Uterus (tissue), 4 donors: ENCODE data around the gene NTNG1. TPM values are rescaled to one million over a fixed set of nuclear protein-coding genes. Genes with fewer than 3 reads are reported as not detected.

Experiments used
- DNase-seq, 2 donors: peaks; one replicate each; pipeline ENCODE4 v3.0.0-alpha.2; 2019 to 2020
- H3K27ac ChIP-seq, 2 donors: fragments of 200-600 bp; sonication (generic); 1 replicate in 1 of 2; 2 replicates in 1 of 2; pipeline ENCODE4 v1.5.1; 2016 to 2018
- H3K27me3 ChIP-seq, 2 donors: fragments of 200-600 bp; sonication (generic); one replicate each; pipeline ENCODE4 v1.5.1; 2018 to 2019; ENCODE audit warnings: control low read depth in 1 of 2
- H3K36me3 ChIP-seq, 2 donors: fragments of 200-600 bp; sonication (generic); one replicate each; pipeline ENCODE4 v1.5.1; 2019; ENCODE audit warnings: control low read depth in 1 of 2
- H3K4me1 ChIP-seq, 2 donors: fragments of 200-600 bp; sonication (generic); one replicate each; pipeline ENCODE4 v1.5.1; 2018 to 2019; ENCODE audit warnings: control low read depth in 1 of 2
- H3K4me3 ChIP-seq, 2 donors: fragments of 200-600 bp; sonication (generic); 1 replicate in 1 of 2; 2 replicates in 1 of 2; pipeline ENCODE4 v1.5.1; 2018 to 2019; ENCODE audit warnings: mild to moderate bottlenecking in 1 of 2
- H3K9me3 ChIP-seq, 2 donors: fragments of 200-600 bp; sonication (generic); one replicate each; pipeline ENCODE4 v1.5.1; 2019; ENCODE audit warnings: control low read depth in 1 of 2
- POLR2A ChIP-seq, 2 donors: fragments of 450-650 bp; IDR thresholded peaks; one replicate each; pipeline ENCODE4 v1.6.1; 2016; ENCODE audit warnings: antibody characterized with exemption in 2 of 2, mild to moderate bottlenecking in 1 of 2, moderate library complexity in 1 of 2
- intact Hi-C: fragments of 100-400 bp; cut with DNase I; formaldehyde crosslinking; loops from one replicate; pipeline ENCODE4 v1.15.1; 2023; ENCODE audit warnings: low total_unique reads
- total RNA-seq, 4 donors: library from RNA; depleted of rRNA in 3 of 4; stranded (reverse); fragments of >200 nt in 3 of 4; gene quantifications; one replicate each; pipeline versions ENCODE4 v1.1.0 to v1.2.4, GENCODE V29; 2014 to 2023
- TF ChIP-seq, protein P1 (sequence below), 4 experiments: fragments of 200-600 bp in 2 of 4; fragments of 450-650 bp in 2 of 4; sonication (generic) in 2 of 4; IDR thresholded peaks; one replicate each; pipeline ENCODE4 v1.5.1; 2016 to 2019; ENCODE audit warnings: antibody characterized with exemption in 4 of 4, mild to moderate bottlenecking in 2 of 4, moderate library complexity in 1 of 4
- donor health status: DM: yes; HTN: yes; CAD: no.

NTNG1 gene
- total RNA-seq, 4 donors from 2014 or later: 1.2 to 11.9 TPM; not detected in 2

DNA sequence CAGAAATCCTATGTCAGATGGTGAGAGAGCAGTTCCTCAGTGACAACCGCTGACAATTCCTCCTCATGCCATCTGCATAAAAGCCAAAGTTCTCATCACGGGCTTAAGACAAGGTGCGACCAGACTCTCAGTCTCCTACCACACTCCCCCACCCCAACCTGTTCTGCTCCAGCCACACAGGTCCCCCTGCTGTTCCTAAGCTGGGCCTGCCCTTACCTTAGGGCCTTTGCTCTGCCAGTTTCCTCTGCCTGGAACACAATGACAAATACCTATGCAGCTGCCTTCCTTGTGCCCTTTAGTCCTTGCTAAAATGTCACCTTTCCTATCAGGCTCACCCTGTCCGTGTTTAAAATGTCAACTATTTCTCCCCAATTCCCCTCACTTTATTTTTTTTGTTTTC is 382.2 kb downstream of the NTNG1 start:
- intact Hi-C loops: no loop called here
- H3K27me3 ChIP-seq: no peaks in the 10 kb centered on the region
- no peaks in the 10 kb centered on the region for H3K36me3 ChIP-seq
- no peaks in the 10 kb centered on the region for H3K4me1 ChIP-seq
- H3K4me3 ChIP-seq: no peak overlapping the region
- H3K27ac ChIP-seq: no peak overlapping the region
- TF ChIP-seq POLR2A (IDR thresholded peaks at IDR 0.05): no peak
- TF ChIP-seq, protein P1, sequence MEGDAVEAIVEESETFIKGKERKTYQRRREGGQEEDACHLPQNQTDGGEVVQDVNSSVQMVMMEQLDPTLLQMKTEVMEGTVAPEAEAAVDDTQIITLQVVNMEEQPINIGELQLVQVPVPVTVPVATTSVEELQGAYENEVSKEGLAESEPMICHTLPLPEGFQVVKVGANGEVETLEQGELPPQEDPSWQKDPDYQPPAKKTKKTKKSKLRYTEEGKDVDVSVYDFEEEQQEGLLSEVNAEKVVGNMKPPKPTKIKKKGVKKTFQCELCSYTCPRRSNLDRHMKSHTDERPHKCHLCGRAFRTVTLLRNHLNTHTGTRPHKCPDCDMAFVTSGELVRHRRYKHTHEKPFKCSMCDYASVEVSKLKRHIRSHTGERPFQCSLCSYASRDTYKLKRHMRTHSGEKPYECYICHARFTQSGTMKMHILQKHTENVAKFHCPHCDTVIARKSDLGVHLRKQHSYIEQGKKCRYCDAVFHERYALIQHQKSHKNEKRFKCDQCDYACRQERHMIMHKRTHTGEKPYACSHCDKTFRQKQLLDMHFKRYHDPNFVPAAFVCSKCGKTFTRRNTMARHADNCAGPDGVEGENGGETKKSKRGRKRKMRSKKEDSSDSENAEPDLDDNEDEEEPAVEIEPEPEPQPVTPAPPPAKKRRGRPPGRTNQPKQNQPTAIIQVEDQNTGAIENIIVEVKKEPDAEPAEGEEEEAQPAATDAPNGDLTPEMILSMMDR (IDR thresholded peaks at IDR 0.05): no peak
- H3K9me3 ChIP-seq: no peaks in the 10 kb centered on the region
- no peak for DNase-seq

DNA sequence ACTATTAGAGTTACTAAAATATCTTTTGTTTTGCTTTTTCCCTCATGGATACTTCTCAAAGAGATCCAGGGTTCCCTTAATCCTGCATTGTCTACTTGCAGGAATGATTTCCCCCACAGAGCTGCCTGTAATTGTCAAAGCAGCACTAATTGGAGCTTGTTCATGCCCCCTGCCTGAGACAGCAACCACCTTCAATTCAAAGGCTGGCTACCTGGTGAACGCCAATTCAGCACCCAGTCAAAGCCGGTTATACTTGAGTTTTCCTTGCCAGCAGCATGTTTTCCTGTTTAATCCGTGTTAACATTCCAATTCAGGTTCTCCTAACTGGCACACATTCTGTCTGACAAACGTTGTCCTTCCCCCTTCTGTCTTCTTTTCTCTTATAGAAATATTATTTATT is 382.9 kb downstream of the NTNG1 start:
- DNase-seq: no peak
- intact Hi-C loops: no loop called here
- Histone ChIP-seq H3K27ac (no peak overlapping the region), H3K27me3 (no peaks in the 10 kb centered on the region), H3K9me3 (no peaks in the 10 kb centered on the region), H3K36me3 (no peaks in the 10 kb centered on the region), H3K4me3 (no peak overlapping the region), H3K4me1 (no peaks in the 10 kb centered on the region)
- no peak for TF ChIP-seq POLR2A (IDR thresholded peaks at IDR 0.05)
- TF ChIP-seq, protein P1 (IDR thresholded peaks at IDR 0.05): no peak

DNA sequence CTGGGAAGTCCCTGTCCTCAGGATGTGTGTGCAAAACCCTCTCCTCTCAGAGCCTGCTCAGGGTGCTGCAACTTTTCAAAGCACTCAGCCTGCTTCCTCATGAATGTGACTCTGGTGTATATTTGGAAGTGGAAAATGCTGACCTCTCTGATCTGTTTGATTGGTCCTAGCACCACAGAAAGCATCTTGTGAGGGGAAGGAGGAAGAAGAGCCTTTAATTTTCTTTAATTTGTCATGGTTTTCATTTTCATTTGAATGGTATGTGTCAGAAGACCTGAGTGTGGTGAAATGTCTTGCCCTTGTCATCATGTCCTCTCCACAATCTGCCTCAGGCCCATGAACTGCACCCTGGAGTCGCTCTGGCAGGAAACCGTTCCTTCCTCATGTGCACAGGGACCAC is 383.5 kb downstream of the NTNG1 start:
- no peaks in the 10 kb centered on the region for H3K4me1 ChIP-seq
- intact Hi-C loops: no loop called here

DNA sequence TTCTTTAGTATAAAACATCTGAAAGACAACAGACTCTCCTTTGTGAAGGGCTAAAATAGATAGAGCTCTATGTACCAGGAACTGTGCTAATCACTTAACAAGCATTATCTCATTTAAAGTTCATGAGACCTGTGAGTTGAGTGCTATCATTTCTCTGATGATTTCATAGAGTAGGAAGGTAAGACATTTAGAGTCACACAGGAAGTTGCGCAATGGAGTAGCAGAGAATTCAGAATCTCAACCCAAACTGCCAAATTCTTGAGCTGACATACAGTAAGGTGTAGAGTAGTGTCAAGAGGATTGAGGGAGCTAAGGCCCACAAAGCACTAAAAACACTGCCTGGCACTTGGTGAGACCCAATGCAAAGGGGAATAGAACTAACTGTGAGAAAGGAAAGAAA is 384.3 kb downstream of the NTNG1 start:
- TF ChIP-seq, protein P1 (IDR thresholded peaks at IDR 0.05): no peak
- TF ChIP-seq POLR2A (IDR thresholded peaks at IDR 0.05): no peak

More for the DNA sequence above, 383.5 kb downstream of the NTNG1 start:
- H3K36me3 ChIP-seq: no peaks in the 10 kb centered on the region
- no peaks in the 10 kb centered on the region for H3K27me3 ChIP-seq
- H3K27ac ChIP-seq: no peak overlapping the region
- no peaks in the 10 kb centered on the region for H3K9me3 ChIP-seq
- TF ChIP-seq, protein P1 (IDR thresholded peaks at IDR 0.05): no peak
- no peak for TF ChIP-seq POLR2A (IDR thresholded peaks at IDR 0.05)
- DNase-seq: no peak
- H3K4me3 ChIP-seq: no peak overlapping the region

DNA sequence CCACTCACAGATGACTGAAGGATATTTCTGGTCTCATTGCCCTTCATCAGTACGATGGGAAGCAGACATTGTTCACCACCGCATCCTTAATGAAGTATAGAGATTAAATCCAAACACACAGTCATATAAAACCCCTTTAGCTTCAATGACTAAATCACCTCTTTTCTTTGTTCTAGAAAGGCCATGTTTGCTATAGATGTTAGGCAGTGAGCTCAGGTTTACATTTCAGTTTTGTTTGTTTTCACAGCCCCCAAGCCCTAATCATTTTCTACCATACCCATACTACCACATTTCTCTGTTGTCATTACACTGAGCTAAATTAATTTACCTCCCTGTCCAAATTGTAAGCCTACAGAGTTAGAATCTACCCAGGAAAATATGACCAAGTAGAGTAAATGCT is 385.1 kb downstream of the NTNG1 start:
- Histone ChIP-seq H3K9me3 (no peaks in the 10 kb centered on the region), H3K27ac (no peak overlapping the region), H3K4me3 (no peak overlapping the region), H3K4me1 (no peaks in the 10 kb centered on the region), H3K27me3 (no peaks in the 10 kb centered on the region), H3K36me3 (no peaks in the 10 kb centered on the region)
- no peak for TF ChIP-seq POLR2A (IDR thresholded peaks at IDR 0.05)
- TF ChIP-seq, protein P1 (IDR thresholded peaks at IDR 0.05): no peak
- DNase-seq: no peak
- intact Hi-C loops: no loop called here

More for the DNA sequence above, 384.3 kb downstream of the NTNG1 start:
- Histone ChIP-seq H3K4me1 (no peaks in the 10 kb centered on the region), H3K27ac (no peak overlapping the region), H3K27me3 (no peaks in the 10 kb centered on the region), H3K4me3 (no peak overlapping the region), H3K36me3 (no peaks in the 10 kb centered on the region), H3K9me3 (no peaks in the 10 kb centered on the region)
- intact Hi-C loops: no loop called here
- DNase-seq: no peak
